Measurements from ENCODE around the gene BACH2.

- TF ChIP-seq EZH2 (IDR thresholded peaks at IDR 0.05; ENCODE audit: insufficient read depth, poor library complexity, severe bottlenecking), result no peak
- no peak for TF ChIP-seq EZH2phosphoT487 (IDR thresholded peaks at IDR 0.05; ENCODE audit: insufficient read depth, low read depth)
Observed at GRCh38 chr6:90293319-90293953, 3.2 kb downstream of the BACH2 start.

All from GM23248 (cell line).